ENCODE results near the gene MEGF6. TPM values are rescaled to one million over a fixed set of nuclear protein-coding genes. Genes with fewer than 3 reads are reported as not detected.

The MEGF6 gene
- total and polyA plus RNA-seq, 7 donors = 0.67 to 5.5 (median 3.7) TPM

GRCh38 chr1:3596663-3597598 is 14.4 kb downstream of the MEGF6 start:
- H3K9me3 ChIP-seq = no peaks in the 10 kb centered on the region
- 83 to 90% (median 86%) methylated on average over 29 of the region's 29 CpGs for WGBS, 3 donors
- H3K4me3 ChIP-seq = no peak overlapping the region
- H3K27ac ChIP-seq = no peak overlapping the region
- peaks cover 3% of the 10 kb centered on the region for H3K4me1 ChIP-seq
- H3K36me3 ChIP-seq (ENCODE audit: insufficient read depth in 1 of 2, low read depth in 1 of 2) = no peaks in the 10 kb centered on the region
- no peak for TF ChIP-seq CTCF (IDR thresholded peaks at IDR 0.05)
- ATAC-seq (no peak), DNase-seq (no peak)
- H3K27me3 ChIP-seq (ENCODE audit: insufficient read depth in 3 of 3, low read length in 2 of 3) = no peaks in the 10 kb centered on the region
- intact Hi-C loops (cut with DNase I) = no loop called here

GRCh38 chr1:3595949-3596348 is 15.4 kb downstream of the MEGF6 start:
- Histone ChIP-seq H3K27me3 (ENCODE audit: insufficient read depth in 3 of 3, low read length in 2 of 3) (no peaks in the 10 kb centered on the region), H3K4me3 (no peak overlapping the region), H3K9me3 (no peaks in the 10 kb centered on the region), H3K4me1 (peaks cover 3% of the 10 kb centered on the region), H3K27ac (no peak overlapping the region), H3K36me3 (ENCODE audit: insufficient read depth in 1 of 2, low read depth in 1 of 2) (no peaks in the 10 kb centered on the region)
- ATAC-seq (no peak), DNase-seq (no peak)
- WGBS, 3 donors = 93 to 98% (median 93%) methylated on average over 5 to 7 of the region's 7 CpGs
- intact Hi-C loops (cut with DNase I) = no loop called here
- no peak for TF ChIP-seq CTCF (IDR thresholded peaks at IDR 0.05)

- H3K27ac ChIP-seq = no peak overlapping the region
- H3K4me3 ChIP-seq = no peak overlapping the region
- no peaks in the 10 kb centered on the region for H3K36me3 ChIP-seq (ENCODE audit: insufficient read depth in 1 of 2, low read depth in 1 of 2)
- intact Hi-C loops (cut with DNase I) = no loop called here
- H3K9me3 ChIP-seq = no peaks in the 10 kb centered on the region
- peaks cover 3% of the 10 kb centered on the region for H3K4me1 ChIP-seq
- TF ChIP-seq CTCF (IDR thresholded peaks at IDR 0.05) = no peak
- ATAC-seq (peak in 2 of 4 donors; percentile 47 to 59), DNase-seq (no peak)
- H3K27me3 ChIP-seq (ENCODE audit: insufficient read depth in 3 of 3, low read length in 2 of 3) = no peaks in the 10 kb centered on the region
- 42 to 51% (median 49%) methylated on average over 30 to 31 of the region's 31 CpGs for WGBS, 3 donors
These were observed 16.5 kb downstream of the MEGF6 start for GRCh38 chr1:3594706-3595377.

- Histone ChIP-seq H3K27me3 (ENCODE audit: insufficient read depth in 3 of 3, low read length in 2 of 3) (no peaks in the 10 kb centered on the region), H3K9me3 (no peaks in the 10 kb centered on the region), H3K4me1 (no peaks in the 10 kb centered on the region), H3K27ac (no peak overlapping the region), H3K36me3 (ENCODE audit: insufficient read depth in 1 of 2, low read depth in 1 of 2) (no peaks in the 10 kb centered on the region), H3K4me3 (no peak overlapping the region)
- ATAC-seq (no peak), DNase-seq (no peak)
- no peak for TF ChIP-seq CTCF (IDR thresholded peaks at IDR 0.05)
- intact Hi-C loops (cut with DNase I) = no loop called here
- 70 to 92% (median 72%) methylated on average over 9 to 10 of the region's 10 CpGs for WGBS, 3 donors
These were observed 17.6 kb downstream of the MEGF6 start for GRCh38 chr1:3593745-3594144.
